Ascending aorta (tissue), 2 donors: Measurements from ENCODE around the gene CD44. TPM values are rescaled to one million over a fixed set of nuclear protein-coding genes. Genes with fewer than 3 reads are reported as not detected.

Experiments
- DNase-seq, 2 donors: peaks; one replicate each; pipeline ENCODE4 v3.0.0-alpha.2; 2019; ENCODE audit warnings: low spot score in 2 of 2
- H3K27ac ChIP-seq, 2 donors: fragments of 200-600 bp; sonication (generic); one replicate each; pipeline ENCODE4 v1.5.1; 2016 to 2017; ENCODE audit warnings: mild to moderate bottlenecking in 1 of 2
- H3K27me3 ChIP-seq: fragments of 200-600 bp; sonication (generic); one replicate; pipeline ENCODE4 v1.5.1; 2017
- H3K36me3 ChIP-seq, 2 donors: fragments of 200-600 bp; sonication (generic); one replicate each; pipeline ENCODE4 v1.5.1; 2016
- H3K4me1 ChIP-seq, 2 donors: fragments of 200-600 bp; sonication (generic); one replicate each; pipeline ENCODE4 v1.5.1; 2016 to 2017; ENCODE audit warnings: mild to moderate bottlenecking in 1 of 2
- H3K4me3 ChIP-seq, 2 donors: fragments of 200-600 bp; sonication (generic); one replicate each; pipeline ENCODE4 v1.5.1; 2016 to 2017; ENCODE audit warnings: mild to moderate bottlenecking in 1 of 2
- H3K9me3 ChIP-seq, 2 donors: fragments of 200-600 bp; sonication (generic); one replicate each; pipeline ENCODE4 v1.5.1; 2016
- intact Hi-C: fragments of 100-400 bp; cut with DNase I; formaldehyde crosslinking; loops from one replicate; pipeline ENCODE4 v1.15.1; 2023
- total RNA-seq: library from RNA; depleted of rRNA; stranded (reverse); fragments of >200 nt; gene quantifications from one replicate; pipeline ENCODE4 v1.1.0, GENCODE V29; 2016
- TF ChIP-seq, protein P1 (sequence below), 3 experiments: fragments of 200-600 bp in 2 of 3; fragments of 450-650 bp in 1 of 3; sonication (generic) in 2 of 3; IDR thresholded peaks; one replicate each; pipeline ENCODE4 v1.5.1; 2016 to 2019; ENCODE audit warnings: antibody characterized with exemption in 3 of 3, mild to moderate bottlenecking in 1 of 3, moderate library complexity in 1 of 3

CD44 gene
- total RNA-seq, 1 donor from 2014 or later: 188 TPM

- Histone ChIP-seq H3K27me3 (no peaks in the 10 kb centered on the region), H3K4me1 (no peaks in the 10 kb centered on the region), H3K27ac (no peak overlapping the region), H3K36me3 (no peaks in the 10 kb centered on the region), H3K9me3 (no peaks in the 10 kb centered on the region), H3K4me3 (no peak overlapping the region)
- DNase-seq: no peak
- TF ChIP-seq, protein P1, sequence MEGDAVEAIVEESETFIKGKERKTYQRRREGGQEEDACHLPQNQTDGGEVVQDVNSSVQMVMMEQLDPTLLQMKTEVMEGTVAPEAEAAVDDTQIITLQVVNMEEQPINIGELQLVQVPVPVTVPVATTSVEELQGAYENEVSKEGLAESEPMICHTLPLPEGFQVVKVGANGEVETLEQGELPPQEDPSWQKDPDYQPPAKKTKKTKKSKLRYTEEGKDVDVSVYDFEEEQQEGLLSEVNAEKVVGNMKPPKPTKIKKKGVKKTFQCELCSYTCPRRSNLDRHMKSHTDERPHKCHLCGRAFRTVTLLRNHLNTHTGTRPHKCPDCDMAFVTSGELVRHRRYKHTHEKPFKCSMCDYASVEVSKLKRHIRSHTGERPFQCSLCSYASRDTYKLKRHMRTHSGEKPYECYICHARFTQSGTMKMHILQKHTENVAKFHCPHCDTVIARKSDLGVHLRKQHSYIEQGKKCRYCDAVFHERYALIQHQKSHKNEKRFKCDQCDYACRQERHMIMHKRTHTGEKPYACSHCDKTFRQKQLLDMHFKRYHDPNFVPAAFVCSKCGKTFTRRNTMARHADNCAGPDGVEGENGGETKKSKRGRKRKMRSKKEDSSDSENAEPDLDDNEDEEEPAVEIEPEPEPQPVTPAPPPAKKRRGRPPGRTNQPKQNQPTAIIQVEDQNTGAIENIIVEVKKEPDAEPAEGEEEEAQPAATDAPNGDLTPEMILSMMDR (IDR thresholded peaks at IDR 0.05): no peak
- intact Hi-C loops: no loop called here
Observed at GRCh38 chr11:35131094-35131493, 7.9 kb upstream of the CD44 start.

DNA sequence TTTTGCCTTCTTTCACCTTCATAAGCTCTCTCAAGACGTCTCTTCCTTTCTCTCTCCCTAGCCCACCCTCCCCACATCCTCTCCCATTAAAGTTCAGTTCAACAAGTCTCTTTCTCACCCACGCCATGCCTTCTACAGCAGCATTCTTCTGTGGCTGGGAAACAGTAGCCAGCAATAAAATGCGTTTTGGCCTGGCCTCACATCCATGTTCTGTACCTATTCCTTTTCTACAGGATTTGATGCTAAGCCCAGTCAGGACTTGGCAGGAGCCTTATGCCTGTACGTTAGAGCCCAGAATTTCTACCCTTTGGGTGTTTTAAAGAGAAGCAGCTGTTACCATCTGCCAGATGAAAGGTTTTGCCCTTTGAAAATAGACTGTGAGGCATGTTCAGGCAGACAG, 7.1 kb upstream of the CD44 start:
- H3K4me3 ChIP-seq: no peak overlapping the region
- H3K9me3 ChIP-seq: no peaks in the 10 kb centered on the region
- TF ChIP-seq, protein P1 (IDR thresholded peaks at IDR 0.05): no peak
- H3K27me3 ChIP-seq: no peaks in the 10 kb centered on the region
- H3K4me1 ChIP-seq: no peaks in the 10 kb centered on the region
- intact Hi-C loops: no loop called here
- no peak for DNase-seq
- no peaks in the 10 kb centered on the region for H3K36me3 ChIP-seq
- H3K27ac ChIP-seq: no peak overlapping the region

GRCh38 chr11:35133656-35134055, 5.3 kb upstream of the CD44 start:
- intact Hi-C loops: no loop called here
- TF ChIP-seq, protein P1 (IDR thresholded peaks at IDR 0.05): no peak
- H3K4me1 ChIP-seq: peaks cover 0 to 5% of the 10 kb centered on the region in 2 donors
- no peaks in the 10 kb centered on the region for H3K36me3 ChIP-seq
- DNase-seq: no peak
- no peak overlapping the region for H3K27ac ChIP-seq
- no peaks in the 10 kb centered on the region for H3K27me3 ChIP-seq
- no peak overlapping the region for H3K4me3 ChIP-seq
- H3K9me3 ChIP-seq: no peaks in the 10 kb centered on the region

DNA sequence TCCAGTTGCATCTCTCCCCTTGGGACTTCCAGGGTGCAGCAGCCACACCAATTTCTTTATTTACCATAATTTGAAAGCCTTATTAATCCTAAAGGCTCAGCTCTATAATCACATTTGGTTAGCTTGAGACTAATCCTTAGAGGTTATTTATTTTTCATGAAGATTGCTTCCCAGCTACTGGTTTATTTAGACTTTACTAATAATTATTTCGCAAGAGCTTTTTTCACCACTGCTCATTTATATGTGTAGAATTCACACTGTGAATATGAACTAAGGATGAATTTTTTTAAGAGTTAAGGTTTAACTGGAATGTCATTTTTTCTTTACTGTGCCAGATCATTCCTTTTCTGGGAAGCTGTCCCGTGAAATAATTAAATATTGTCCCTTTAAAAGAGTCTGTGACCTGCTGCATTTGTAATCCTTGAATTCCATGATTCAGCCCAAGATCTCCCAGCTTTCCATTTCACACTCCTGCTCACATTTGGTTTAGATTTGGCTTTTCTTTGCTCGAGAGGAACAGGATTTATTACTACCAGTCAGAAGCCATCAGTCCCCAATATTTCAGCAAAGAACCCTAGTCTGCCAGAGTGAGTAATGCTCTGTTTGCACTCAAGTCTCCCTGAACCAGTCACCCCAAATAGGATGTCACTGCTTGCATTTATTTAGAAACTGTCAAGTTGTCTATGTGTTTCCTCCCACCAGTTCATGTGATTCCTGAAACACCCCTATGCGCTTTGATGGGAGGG, 4.4 kb upstream of the CD44 start:
- Histone ChIP-seq H3K9me3 (no peaks in the 10 kb centered on the region), H3K27ac (no peak overlapping the region), H3K27me3 (no peaks in the 10 kb centered on the region), H3K36me3 (no peaks in the 10 kb centered on the region), H3K4me3 (no peak overlapping the region), H3K4me1 (peaks cover 0 to 5% of the 10 kb centered on the region in 2 donors)
- TF ChIP-seq, protein P1 (IDR thresholded peaks at IDR 0.05): no peak
- DNase-seq: no peak
- intact Hi-C loops: loop anchor here (5.0 kb wide), 1 partner anchor 52 kb away; no protein-coding TSS in a partner anchor

DNA sequence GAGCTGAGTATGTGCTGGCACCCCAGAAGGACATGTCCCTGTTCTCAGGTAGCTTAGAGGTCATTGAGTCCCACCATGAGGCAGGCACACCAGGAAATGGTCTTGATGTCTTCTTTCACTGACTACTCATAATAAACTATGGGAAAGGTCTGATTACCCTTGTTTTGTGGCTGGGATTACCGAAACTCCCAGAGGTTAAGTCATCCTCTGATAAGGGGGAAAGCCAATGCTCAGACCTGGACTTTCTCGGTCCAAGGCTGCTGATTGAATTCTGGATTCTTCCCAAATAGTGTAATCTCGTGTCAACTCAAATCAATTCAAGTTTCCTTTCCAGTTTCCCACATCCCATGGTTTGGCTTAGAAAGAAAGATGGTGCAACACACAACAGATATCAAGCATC, 3.7 kb upstream of the CD44 start:
- no peak overlapping the region for H3K4me3 ChIP-seq
- no peaks in the 10 kb centered on the region for H3K36me3 ChIP-seq
- no peaks in the 10 kb centered on the region for H3K9me3 ChIP-seq
- no peak overlapping the region for H3K27ac ChIP-seq
- no peak for DNase-seq
- no peaks in the 10 kb centered on the region for H3K27me3 ChIP-seq
- H3K4me1 ChIP-seq: peaks cover 0 to 5% of the 10 kb centered on the region in 2 donors
- intact Hi-C loops: loop anchor here (5.0 kb wide), 1 partner anchor 53 kb away; no protein-coding TSS in a partner anchor
- TF ChIP-seq, protein P1 (IDR thresholded peaks at IDR 0.05): no peak
